HG03196 (cell line): ENCODE data around the gene VPS9D1.
A peak's percentile ranks its signal among the peaks of the same experiment; 100 is the strongest.

ENCODE experiments used
- ATAC-seq: cut with Tn5 transposase; IDR thresholded peaks from one replicate; pipeline ENCODE4 v1.9.1; 2021; ENCODE audit not compliant: unreplicated experiment

The VPS9D1 gene, protein sequence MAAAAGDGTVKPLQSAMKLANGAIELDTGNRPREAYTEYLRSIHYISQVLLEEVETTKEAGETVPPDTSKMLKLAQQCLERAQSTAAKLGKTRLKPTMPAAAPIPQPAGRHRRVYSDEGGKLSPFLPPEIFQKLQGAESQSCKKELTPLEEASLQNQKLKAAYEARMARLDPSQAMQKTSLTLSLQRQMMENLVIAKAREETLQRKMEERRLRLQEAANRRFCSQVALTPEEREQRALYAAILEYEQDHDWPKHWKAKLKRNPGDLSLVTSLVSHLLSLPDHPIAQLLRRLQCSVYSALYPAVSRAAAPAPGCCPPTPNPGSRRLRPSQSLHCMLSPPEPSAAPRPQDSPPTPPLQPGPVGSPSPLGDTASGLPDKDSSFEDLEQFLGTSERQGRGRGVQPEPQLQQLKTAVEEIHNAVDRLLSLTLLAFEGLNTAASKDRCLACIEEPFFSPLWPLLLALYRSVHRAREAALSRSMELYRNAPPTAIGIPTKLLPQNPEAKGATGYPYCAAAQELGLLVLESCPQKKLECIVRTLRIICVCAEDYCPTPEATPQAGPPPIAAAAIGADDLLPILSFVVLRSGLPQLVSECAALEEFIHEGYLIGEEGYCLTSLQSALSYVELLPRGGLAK

GRCh38 chr16:89720813-89721545, at the start of gene VPS9D1, which contains the start of gene ZNF276:
Gene VPS9D1, minus strand, starts transcription at chr16:89720898. Its CDS starts 37 bp downstream, at chr16:89720861.
Gene ZNF276, plus strand, starts transcription at chr16:89721537. Its CDS starts 104 bp downstream, at chr16:89721641.
- ATAC-seq, result peak; percentile 54

DNA sequence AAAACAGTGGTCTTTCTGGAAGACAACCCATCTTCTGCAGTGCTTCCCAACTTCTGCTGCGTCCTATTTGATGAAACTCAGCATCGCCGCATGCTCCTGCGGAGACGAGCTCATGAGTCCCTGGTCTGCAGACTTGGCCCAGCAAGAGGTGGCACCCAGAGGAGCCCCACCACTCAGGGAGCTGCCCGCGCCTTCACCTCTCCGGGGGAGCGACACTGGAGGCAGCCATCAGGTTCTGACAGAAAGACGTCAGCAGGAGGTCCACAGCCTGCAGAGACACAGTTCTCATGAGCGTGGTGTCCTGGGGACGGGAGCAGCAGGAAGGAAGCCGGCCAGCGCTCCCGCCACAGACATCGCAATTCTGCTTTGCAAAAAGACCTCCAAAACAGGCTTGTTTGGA, 49.7 kb upstream of the VPS9D1 start:
- no peak for ATAC-seq

DNA sequence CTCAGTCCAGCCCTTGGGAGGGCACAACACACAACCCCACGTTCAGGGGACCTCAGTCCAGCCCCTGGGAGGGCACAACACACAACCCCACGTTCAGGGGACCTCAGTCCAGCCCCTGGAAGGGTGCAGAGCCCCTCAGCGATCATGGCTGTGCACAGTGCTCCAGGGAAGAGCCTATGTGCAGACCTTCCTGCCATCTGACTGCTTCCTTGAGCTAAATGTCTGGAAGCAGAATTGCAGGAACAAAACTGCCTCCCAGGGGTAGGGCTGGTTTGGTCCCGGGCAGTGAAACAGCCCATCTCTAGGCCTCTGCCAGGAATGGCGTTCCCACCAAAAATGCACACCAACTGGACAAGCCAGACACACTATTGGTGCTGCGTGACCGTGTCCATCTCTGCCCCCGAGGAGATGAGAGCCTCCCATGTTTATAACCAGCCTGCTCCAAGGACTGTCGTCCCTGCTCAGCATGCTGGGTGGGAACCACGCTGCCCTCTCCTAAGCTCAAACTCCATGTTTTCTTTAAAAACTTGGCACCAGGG, 44.7 kb upstream of the VPS9D1 start:
- ATAC-seq, result peak; percentile 6

DNA sequence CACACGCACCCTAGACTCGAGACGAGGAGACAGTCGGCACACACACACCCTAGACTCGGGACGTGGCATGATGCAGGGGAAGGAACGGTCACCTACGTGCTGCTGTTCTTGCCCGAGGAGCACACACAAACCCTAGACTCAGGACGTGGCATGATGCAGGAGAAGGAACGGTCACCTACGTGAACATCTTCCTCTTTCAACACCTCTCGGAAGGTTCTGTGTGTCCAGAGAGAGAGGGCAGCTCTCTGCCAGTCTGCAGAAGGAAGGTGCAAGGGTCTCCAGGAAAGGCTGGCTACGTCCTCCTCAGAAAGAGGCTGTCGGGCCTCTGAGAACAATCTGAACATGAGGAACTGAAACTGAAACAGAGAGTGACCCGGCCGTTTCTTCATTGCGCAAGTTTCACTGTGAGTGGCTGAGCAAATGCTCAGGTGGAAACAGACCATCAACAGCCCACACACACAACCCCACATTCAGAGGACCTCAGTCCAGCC, 44.1 kb upstream of the VPS9D1 start:
- ATAC-seq, result peak; percentile 76

- ATAC-seq, result no peak
Measured at GRCh38 chr16:89761304-89761922, 40.7 kb upstream of the VPS9D1 start.

GRCh38 chr16:89759746-89760340, 39.1 kb upstream of the VPS9D1 start:
- no peak for ATAC-seq

- no peak for ATAC-seq
Measured at GRCh38 chr16:89749637-89750036, 28.9 kb upstream of the VPS9D1 start.

GRCh38 chr16:89748921-89749320, 28.2 kb upstream of the VPS9D1 start:
- ATAC-seq, result no peak

- no peak for ATAC-seq
Measured at GRCh38 chr16:89748076-89748475, 27.4 kb upstream of the VPS9D1 start.

- no peak for ATAC-seq
Measured at GRCh38 chr16:89746043-89746442, 25.3 kb upstream of the VPS9D1 start.

DNA sequence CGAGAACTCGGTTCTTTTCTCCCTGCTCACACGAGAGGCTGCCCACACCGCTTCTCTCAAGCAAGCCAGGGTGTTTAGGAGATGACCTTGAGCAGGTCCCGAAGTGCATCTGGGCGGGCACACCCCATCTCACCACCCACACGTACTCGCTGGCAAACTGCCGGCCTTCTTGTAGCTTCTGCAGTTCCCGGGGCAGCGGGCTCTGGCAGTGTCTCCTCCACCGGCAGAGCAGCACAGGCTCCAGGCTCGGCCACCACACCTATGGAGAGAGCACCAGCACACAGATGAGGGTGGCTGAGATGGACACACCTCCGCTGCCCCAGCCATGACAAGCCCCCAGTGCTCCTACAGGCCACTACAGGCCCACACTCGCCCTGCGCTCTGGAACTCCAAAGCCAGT, 24.1 kb upstream of the VPS9D1 start:
- no peak for ATAC-seq

DNA sequence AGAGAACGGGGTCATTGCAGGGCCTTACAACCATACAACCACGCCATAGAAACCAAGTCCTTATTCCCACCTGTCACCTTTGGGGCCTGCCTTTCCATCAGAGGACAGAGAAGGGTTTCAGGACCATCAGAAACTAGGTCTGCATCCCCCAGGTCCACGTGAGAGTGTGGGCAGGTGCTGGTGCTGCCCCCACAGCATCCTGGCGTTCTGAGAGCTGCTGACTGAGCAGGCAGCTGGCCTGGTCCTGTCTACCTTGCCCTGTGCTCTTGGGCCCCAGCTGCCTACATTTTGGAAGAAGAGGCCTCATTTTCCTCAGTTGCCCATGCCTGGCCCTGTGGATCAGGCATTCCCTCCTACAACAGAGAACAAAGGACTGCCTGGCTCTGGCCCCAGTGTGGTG, 22.2 kb upstream of the VPS9D1 start:
- ATAC-seq, result no peak

GRCh38 chr16:89741342-89742014, 20.8 kb upstream of the VPS9D1 start:
- no peak for ATAC-seq

GRCh38 chr16:89739383-89739782, 18.7 kb upstream of the VPS9D1 start:
- no peak for ATAC-seq

GRCh38 chr16:89738538-89739317, 18.0 kb upstream of the VPS9D1 start:
- ATAC-seq, result no peak

DNA sequence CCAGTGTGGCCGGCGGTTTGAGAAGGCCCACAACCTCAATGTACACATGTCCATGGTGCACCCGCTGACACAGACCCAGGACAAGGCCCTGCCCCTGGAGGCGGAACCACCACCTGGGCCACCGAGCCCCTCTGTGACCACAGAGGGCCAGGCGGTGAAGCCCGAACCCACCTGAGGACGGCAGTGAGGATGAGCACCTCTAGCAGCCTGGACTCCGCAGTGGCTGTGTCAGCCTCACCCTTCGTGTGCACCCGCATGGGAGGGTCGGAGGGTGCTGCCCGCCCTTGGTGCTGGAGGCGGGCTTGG, 17.3 kb upstream of the VPS9D1 start:
- ATAC-seq, result no peak

DNA sequence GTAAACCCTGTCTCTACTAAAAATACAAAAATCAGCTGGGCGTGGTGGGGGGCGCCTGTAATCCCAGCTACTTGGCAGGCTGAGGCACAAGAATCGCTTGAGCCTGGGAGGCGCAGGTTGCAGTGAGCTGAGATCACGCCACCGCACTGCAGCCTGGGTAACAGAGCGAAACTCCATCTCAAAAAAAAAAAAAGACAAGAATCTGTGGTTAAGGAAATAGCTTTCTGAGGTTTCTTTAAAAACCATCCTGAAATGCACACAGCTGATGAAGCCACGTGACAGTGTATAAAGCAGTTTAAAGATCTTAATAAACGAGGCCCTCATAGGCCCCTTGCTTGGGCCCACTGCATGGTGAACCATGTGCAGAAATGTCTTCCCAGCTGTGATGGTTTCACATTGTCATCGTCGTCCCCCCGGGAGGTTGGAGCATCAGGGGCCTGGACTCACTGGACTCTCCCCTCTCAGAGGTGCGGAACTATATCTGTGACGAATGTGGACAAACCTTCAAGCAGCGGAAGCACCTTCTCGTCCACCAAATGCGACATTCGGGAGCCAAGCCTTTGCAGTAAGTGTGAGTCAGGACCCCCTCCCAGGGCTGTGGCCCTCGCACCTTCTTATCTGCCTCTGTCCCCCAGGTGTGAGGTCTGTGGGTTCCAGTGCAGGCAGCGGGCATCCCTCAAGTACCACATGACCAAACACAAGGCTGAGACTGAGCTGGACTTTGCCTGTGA, 16.8 kb upstream of the VPS9D1 start:
- no peak for ATAC-seq

- ATAC-seq, result no peak
Measured at GRCh38 chr16:89736554-89736953, 15.9 kb upstream of the VPS9D1 start.

- ATAC-seq, result no peak
Measured at GRCh38 chr16:89733792-89734191, 13.1 kb upstream of the VPS9D1 start.
